ENCODE results near the gene GSS. TPM values are rescaled to one million over a fixed set of nuclear protein-coding genes. Genes with fewer than 3 reads are reported as not detected.

GSS gene
- total RNA-seq, 4 donors from 2014 or later = 58.0 to 95.6 (median 84.6) TPM

GRCh38 chr20:34971561-34972235 is 16.1 kb upstream of the GSS start:
- Histone ChIP-seq H3K27me3 (no peaks in the 10 kb centered on the region), H3K36me3 (no peaks in the 10 kb centered on the region), H3K9me3 (no peaks in the 10 kb centered on the region), H3K4me3 (no peak overlapping the region), H3K27ac (no peak overlapping the region), H3K4me1 (no peaks in the 10 kb centered on the region)
- DNase-seq = no peak
- TF ChIP-seq CTCF (IDR thresholded peaks at IDR 0.05) (no peak), POLR2A (IDR thresholded peaks at IDR 0.05) (no peak)

- Histone ChIP-seq H3K27ac (no peak overlapping the region), H3K27me3 (no peaks in the 10 kb centered on the region), H3K4me1 (no peaks in the 10 kb centered on the region), H3K9me3 (no peaks in the 10 kb centered on the region), H3K36me3 (no peaks in the 10 kb centered on the region), H3K4me3 (no peak overlapping the region)
- TF ChIP-seq CTCF (IDR thresholded peaks at IDR 0.05) (no peak), POLR2A (IDR thresholded peaks at IDR 0.05) (no peak)
- no peak for DNase-seq
Measured at GRCh38 chr20:34970846-34971560, 15.4 kb upstream of the GSS start.

DNA sequence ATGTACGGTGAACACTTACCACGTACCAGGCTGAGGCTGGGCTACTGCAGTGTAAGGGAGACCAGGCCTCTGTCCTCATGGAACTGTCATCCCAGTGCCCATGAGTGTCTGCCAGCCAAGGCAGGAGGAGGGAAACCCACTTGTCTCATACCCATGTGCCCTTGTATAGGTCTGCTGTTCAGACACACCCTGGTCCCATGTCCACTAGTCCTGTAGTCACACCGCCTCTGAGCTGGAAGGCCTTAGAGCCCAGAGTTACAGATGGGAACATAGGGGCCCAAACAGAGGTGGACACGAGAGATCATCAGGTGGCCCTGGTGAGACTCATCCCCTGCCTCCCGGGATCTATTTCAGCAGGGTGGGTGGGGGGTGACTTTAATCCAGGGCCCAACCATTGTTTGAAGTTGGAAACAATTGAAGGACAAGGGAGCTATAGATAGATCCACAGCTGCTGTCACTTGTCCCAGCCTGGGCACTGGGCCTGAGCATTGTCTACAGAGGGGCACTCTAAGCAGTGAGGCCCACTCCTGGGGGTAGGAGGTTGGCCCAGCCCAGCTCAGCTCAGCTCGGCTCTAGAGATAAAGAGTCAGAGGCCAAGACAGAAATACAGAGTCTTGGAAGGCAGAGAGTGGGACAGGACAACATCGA is 14.7 kb upstream of the GSS start:
- Histone ChIP-seq H3K27me3 (no peaks in the 10 kb centered on the region), H3K4me1 (no peaks in the 10 kb centered on the region), H3K36me3 (no peaks in the 10 kb centered on the region), H3K27ac (no peak overlapping the region), H3K9me3 (no peaks in the 10 kb centered on the region), H3K4me3 (no peak overlapping the region)
- DNase-seq = no peak
- no peak for TF ChIP-seq POLR2A (IDR thresholded peaks at IDR 0.05)
- no peak for TF ChIP-seq CTCF (IDR thresholded peaks at IDR 0.05)

GRCh38 chr20:34968042-34968775 is 12.6 kb upstream of the GSS start:
- no peak for DNase-seq
- TF ChIP-seq CTCF (IDR thresholded peaks at IDR 0.05) (no peak), POLR2A (IDR thresholded peaks at IDR 0.05) (no peak)

GRCh38 chr20:34967421-34967820 is 11.8 kb upstream of the GSS start:
- no peak for DNase-seq
- no peaks in the 10 kb centered on the region for H3K4me1 ChIP-seq
- H3K27me3 ChIP-seq = no peaks in the 10 kb centered on the region
- no peak overlapping the region for H3K27ac ChIP-seq
- no peak overlapping the region for H3K4me3 ChIP-seq
- TF ChIP-seq CTCF (IDR thresholded peaks at IDR 0.05) (no peak), POLR2A (IDR thresholded peaks at IDR 0.05) (no peak)
- H3K9me3 ChIP-seq = no peaks in the 10 kb centered on the region
- H3K36me3 ChIP-seq = no peaks in the 10 kb centered on the region

More at GRCh38 chr20:34968042-34968775, 12.6 kb upstream of the GSS start:
- H3K27ac ChIP-seq = no peak overlapping the region
- no peaks in the 10 kb centered on the region for H3K36me3 ChIP-seq
- no peak overlapping the region for H3K4me3 ChIP-seq
- H3K4me1 ChIP-seq = no peaks in the 10 kb centered on the region
- H3K9me3 ChIP-seq = no peaks in the 10 kb centered on the region
- H3K27me3 ChIP-seq = no peaks in the 10 kb centered on the region

Data from Peyer's patch (tissue), 4 donors.